HG03457 (cell line): ENCODE data around the gene BMPR1A.

ENCODE experiments used
- ATAC-seq: cut with Tn5 transposase; IDR thresholded peaks from one replicate; pipeline ENCODE4 v1.9.1; 2021; ENCODE audit warnings: moderate number of reproducible peaks; ENCODE audit not compliant: unreplicated experiment

Gene BMPR1A

DNA sequence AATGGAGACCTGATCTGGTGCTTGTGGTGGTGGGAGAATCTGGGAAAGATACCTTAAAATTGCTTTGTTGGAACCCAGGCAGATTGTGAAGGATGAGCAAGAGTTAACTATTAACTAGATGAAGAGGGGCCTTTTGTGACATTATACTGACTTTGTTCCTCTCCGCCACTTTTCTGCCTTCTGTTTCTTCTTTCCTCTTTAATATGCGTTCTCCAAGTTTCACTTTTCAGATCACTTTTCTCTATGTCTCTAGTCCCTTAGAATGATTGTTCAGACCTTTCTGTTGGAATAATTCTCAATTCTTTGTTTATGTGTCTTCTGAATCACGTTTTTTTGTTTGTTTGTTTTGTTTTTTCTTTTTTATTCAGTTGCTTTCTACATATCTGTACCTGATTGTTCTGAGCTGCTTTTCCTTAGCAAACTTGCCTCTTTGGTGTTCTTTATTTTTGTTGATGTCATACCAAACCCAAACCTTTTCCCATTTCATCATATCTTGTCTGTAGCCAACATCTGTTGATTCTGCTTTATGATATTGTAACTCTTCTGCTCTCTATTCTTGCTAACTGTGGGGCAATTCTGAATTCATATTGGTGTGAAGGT, 2.8 kb downstream of the BMPR1A start:
- no peak for ATAC-seq

DNA sequence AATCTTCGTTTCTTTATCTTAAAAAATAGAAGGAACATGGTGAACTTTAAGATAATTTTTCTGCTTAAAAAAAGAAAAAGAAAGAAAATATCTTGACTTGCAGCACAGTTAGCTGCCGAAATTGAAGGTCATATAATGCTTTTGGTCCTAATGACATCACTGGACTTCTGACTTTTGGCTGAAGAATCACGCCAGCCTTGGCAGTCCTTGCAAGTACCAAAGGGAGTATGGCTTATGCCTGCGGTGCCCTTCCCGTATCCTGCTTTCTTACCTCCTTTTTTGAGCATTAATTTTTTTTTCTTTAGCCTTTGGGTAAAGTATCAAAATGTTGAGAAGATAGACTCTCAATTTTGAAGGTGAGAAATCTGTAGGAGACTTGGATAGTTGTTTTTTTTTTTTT, 7.0 kb downstream of the BMPR1A start:
- no peak for ATAC-seq

DNA sequence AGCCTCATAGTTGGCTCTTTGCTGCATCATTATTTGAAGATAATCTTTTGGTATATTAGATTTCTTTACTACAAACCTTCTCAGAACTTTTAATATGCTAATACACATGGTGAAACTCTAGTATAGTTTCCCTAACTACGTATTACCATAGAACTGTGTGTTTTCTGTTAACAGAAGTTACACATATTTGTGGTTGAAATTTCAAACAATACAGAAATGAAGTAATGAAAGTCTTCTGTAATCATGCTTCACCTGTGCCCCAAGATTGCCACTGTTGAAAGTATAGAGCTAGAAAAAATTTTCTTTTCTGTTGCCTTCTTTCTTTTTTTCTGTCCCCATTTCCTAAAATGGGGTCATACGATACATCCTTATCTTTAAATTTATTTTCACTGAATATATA, 9.1 kb downstream of the BMPR1A start:
- ATAC-seq = no peak

DNA sequence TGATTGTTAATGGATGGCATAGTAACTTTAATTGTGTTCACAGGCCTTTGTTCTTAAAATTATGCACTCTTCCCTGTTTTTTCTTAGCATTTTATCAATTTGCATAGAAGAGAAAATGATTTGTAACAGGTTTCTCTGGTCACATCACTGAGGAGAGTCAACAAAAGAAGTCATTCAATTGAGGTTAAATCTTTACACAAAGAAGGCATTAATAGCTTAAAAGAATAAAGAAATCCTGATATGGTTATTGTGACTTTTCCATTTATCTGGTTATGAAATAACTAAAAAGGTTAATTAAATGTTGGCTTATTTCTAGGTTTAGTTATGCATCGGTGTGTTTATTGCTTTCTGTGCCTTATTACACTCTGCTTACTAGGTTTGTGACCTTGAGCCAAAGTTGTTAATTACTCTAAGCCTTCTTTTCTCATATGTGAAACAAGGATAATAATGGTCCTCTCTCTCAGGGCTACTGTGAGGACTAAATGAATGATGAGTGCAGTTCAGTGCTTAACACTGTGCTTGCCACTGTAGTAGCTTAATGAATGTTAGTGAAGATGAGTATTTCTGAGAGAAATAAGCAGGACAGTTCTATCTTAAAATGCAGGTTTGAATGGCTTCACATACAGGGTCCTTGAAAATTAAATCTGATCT, 12.1 kb downstream of the BMPR1A start:
- no peak for ATAC-seq

DNA sequence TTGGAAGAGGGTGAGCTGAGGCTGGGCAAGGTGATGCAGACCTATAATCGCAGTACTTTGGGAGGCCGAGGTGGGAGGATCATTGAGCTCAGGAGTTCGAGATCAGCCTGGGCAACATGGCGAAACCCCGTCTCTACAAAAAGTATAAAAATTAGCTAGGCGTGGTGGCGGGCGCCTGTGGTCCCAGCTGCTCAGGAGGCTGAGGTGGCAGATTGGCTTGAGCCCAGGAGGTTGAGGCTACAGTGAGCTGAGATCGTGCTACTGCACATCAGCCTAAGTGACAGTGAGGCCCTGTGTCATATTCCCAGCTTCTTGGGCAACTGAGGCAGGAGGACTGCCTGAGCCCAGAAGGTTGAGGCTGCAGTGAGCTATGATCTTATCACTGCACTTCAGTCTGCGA, 13.6 kb downstream of the BMPR1A start:
- no peak for ATAC-seq

DNA sequence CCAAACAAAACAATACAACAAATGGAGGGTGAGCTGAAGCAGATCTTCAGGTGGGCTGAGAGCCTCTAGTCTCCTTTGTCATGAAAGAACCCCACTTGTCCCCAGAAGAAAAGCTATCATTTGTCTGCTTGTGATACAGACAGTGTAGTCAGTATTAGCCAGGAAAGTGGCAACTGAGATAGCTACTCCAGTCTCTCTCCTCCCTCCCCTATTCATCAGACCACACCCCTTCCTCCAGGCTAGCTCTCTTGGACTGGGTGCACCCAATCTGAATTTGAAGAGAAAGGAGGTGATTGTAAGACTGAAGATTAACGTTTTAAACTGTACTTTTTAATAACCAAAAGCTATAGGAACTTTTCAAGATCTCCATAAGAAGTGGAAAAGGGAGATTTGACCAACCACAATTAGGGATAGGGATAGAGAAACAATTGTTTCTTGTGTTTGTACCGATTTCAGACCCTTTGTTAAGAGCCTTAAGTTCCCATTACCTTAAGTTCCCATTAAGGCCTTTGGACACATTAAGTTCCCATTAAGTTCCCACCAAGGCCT, 14.1 kb downstream of the BMPR1A start:
- ATAC-seq = no peak

DNA sequence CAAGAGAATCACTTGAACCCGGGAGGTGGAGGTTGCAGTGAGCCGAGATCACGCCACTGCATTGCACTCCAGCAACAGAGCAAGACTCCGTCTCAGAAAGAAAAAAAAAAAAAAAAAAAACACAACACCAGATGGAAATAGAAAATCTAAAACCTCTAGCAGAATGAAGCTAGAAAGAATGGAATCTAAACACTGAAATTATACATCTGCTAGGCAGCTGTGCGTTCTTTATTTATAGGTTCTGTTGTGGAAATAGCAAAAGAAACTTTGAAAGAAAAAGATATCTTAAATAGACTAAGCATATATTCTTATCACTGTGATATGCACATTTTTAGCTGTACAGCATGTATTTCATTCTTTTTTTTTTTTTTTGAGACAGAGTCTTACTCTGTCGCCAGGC, 17.1 kb downstream of the BMPR1A start:
- ATAC-seq = no peak

DNA sequence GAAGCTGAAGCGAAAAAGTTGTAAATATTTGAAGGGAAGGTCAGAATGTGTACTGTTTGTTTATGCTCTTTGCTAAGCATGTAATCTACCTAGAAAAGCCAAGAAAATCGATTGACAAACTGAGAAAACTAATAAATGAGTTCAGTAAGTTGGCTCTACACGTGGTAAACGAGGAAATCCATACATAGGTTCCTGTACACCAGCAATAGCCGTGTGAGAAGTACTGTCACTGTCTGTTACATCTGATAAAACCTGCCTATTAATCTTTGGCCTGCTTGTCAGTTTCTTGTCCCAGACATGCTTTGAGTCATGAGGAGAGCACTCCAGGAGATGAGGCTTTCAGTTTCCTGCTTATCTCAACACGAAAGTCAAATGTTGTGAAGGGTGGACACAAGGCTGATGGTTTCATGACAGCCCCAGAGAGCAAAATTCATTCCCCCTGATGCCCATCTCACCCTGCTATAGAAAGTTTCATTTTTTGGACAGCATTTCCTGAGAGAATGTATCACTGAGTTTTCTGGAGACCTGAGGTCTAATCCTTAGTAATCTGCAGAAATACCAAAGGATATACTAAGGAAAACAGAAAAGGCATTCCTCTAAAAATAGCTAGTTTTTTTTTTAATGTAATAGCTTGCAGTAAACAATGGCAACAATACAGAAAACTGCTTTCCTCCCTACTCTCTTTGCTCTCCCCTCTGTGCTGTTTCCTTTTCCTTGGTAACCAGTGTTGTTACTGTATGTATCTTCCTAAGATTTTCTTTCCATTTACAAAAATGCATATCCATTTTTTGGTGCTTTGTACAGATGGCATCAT, 18.8 kb downstream of the BMPR1A start:
- ATAC-seq = peak; percentile 55

DNA sequence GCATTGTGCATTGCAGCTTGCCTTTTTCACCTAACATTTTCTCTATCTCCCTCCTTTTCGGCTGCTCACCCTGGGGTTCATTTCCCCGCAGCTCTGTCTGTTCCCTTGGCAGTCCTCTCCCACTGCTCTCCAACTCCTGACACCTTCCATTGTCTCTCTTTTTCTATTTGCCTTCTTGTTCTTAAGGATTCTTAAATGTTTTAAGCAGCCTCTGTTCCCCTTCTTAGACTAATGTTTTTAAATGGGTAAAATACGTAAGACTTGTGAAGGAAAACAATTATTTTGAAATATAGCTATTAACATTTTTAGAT, 19.4 kb downstream of the BMPR1A start:
- ATAC-seq = no peak

DNA sequence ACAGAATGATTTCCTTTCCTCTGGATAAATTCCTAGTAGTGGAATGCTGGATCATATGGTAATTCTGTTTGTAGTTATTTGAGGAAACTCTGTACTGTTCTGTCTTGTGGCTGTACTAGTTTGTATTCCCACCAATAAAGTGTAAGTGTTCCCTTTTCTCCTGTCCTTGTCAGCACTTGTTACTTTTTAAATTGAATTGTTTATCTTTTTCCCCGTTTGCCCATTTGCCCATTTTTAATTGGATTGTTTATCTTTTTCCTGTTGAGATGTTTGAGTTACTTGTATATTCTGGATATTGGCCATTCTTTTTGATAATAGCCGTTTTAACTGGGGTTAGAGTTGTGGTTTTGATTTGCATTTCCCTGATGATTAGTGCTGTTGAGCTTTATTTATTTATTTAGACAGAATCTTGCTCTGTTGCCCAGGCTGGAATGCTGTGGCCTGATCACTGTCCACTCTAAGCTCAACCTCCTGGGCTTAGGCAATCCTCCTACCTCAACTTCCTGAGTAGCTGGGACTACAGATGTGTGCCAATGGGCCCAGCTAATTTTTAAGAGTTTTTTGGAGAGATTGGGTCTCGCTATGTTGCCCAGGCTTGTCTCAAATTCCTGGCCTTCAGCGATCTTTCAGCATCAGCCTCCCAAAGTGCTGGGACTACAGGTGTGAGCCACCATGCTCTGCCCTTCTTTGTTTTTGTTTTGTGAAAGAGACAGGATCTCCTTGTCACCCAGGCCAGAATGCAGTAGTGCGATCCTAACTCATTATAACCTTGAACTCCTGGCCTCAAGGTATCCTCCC, 23.0 kb downstream of the BMPR1A start:
- ATAC-seq = no peak

DNA sequence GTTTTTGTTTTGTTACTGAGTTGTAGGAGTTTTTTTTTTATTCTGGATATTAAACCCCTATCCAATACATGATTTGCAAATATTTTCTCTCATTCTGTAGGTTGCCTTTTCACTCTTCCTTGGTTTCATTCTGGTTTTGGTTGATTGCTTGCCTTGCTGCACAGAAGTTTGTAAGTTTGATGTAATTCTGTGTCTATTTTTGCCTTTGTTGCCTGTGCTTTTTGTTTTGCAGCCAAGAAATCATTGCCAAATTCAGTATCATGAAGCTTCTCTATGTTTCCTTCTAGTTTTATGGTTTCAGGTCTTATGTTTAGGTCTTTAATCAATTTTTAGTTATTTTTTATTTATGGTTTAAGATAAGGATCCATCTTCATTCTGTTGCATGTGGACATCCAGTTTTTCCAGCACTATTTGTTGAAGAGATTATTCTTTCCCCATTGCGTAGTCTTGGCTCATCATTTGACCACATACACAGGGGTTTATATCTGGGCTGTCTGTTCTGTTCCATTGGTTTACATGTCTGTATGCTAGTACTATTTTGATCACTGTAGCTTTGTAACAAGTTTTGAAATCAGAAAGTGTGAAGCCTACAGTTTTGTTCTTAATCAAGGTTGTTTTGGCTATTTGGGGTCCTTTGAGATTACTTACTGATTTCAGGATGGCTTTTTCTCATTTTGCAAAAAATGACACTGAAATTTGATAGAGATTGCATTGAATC, 26.4 kb downstream of the BMPR1A start:
- no peak for ATAC-seq

DNA sequence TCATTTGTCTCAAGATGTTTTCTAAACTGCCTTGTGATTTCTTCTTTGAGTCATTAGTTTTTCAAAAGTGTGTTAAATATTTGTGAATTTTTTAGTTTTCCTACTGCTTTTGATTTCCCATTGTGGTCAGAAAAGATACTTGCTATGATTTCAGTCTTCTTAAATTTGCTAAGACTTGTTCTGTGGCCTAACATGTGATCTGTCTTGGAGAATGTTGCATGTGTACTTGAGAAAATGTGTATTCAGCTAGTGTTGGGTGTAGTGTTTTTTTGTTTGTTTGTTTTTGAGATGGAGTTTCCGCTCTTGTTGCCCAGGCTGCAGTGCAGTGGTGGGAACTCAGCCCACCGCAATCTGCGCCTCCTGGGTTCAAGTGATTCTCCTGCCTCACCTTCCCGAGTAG, 28.6 kb downstream of the BMPR1A start:
- no peak for ATAC-seq

DNA sequence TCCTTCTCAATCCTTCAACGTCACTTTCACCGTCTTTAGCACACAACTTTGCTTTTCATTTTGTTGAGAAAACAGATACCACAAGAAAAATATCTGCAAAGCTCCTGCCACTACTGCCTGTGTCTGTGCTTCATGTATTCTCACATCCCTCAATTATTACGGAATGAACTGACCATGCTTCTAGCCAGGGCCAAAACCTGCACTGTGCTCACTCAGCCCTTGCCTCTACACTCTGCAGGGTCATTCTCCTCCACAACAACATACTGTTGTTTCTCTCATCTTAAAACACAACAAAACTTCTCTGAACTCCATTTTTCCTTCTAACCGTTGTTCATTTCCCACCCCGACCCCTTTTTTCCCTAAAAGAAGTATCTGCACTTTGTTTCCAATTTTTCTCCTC, 29.5 kb downstream of the BMPR1A start:
- ATAC-seq = no peak

DNA sequence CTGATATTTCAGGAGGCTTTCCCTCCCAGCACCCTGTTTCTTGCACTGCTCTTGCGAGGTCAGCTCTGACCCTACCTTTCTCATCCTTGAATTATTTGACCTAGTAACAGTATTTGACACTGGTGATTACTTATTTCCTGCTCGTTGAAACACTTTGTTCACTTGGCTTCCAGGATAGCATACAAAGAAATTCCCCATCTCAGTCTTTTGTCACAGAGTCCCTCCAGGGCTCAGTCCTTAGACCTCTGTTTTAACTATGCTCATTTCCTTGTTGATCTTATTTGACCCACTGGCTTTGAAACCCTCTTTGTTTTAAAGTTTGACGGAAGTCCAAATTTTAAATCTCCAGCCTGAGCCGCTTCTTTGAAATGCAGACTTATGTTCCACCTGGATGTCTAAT, 29.9 kb downstream of the BMPR1A start:
- ATAC-seq = no peak

DNA sequence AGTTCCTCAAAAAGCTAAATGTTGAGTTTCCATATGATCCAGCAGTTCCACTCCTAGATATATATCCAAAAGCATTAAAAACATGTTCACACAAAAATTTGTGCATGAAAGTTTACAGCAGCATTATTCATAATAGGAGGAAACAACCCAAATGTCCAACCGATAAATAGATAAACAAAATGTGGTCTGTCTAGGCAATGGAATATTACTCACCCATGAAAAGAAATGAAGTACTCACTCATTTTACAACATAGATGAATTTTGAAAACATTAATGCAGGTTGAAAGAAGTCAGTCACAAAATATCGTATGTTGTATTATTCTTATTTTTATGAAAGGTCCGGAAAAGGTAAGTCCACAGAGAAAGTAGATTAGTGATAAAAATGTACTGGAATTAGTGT, 34.0 kb downstream of the BMPR1A start:
- no peak for ATAC-seq

DNA sequence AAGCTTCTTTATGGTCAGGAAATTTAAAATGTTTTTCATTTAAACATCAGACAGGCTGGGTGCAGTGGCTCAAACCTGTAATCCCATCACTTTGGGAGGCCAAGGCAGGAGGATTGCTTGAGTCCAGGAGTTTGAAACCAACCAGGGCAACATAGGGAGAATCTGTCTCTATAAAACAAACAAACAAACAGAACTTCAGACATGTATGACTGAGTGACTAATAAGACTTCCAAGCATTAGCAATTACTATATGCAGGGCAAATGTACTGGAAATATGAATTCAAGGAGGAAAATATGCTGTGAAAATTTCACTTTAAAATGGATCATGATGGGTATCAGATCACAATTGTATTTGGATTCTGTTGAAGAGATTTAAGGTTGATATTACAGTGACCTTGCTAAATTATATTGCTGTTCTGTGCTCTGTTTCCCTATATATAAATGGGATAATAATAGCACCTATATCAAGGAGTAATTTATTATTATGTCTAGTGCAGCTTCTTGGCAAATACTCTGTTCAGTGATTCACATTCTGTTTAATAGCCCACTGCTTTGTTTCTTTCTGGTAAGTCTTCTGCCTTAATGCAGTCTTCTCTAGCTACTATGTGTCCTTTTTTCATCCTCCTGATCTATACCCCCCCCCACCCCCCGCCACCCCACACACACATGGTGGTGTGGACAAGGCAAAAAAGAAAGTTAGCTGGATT, 36.2 kb downstream of the BMPR1A start:
- no peak for ATAC-seq

DNA sequence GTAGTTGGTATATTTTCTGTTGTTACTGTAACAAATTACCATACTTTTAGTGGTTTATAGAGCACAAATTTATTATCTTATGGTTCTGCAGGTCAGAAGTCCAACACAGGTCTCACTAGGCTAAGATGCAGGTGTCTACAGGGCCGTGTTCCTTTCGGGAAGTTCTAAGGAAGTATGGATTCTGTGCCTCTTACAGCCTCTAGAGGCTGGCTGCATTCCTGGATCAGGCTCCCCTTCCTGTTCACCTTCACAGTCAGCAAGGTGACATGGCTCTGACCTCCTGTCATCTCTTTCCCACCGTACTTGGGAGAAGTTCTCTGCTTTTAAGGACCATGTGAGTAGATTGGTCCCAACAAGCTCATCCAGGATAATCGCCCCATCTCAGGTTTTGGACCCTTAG, 37.3 kb downstream of the BMPR1A start:
- no peak for ATAC-seq

DNA sequence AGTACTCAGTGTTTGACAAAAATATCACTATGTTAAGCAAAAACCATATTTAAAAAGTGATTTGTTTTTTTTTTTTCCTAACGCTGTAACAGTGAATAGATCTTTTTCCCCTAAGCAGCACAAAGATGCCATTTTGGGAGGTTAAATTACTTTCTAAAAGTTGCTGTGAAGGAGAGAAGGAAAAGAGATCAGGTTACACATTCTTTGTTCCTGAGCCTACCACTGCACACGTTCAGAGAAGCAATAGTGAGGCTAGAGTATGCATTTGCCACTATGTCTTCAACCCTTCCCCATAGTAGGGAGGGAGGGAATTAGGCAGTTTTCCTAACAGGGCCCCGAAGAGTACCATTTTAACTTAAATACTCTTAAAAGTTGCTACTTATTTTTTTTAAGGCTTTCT, 38.9 kb downstream of the BMPR1A start:
- no peak for ATAC-seq

DNA sequence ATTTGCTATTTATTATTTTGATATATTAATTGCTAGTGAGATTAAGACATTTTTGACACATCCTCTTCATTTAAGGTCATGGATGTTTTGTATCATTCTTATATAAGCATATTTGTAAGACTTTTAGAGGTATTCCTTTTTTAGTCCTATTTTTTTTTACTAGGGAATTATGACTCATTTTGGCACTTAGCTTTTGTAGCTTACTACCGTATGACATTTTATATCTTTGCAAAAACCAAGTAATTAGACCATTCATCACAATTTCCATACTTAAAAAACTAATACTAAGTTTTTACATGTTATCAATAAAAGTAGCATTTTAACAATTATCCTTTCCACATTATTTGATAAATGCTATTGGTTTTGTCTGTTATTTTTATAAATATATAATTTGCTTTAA, 41.6 kb downstream of the BMPR1A start:
- no peak for ATAC-seq

DNA sequence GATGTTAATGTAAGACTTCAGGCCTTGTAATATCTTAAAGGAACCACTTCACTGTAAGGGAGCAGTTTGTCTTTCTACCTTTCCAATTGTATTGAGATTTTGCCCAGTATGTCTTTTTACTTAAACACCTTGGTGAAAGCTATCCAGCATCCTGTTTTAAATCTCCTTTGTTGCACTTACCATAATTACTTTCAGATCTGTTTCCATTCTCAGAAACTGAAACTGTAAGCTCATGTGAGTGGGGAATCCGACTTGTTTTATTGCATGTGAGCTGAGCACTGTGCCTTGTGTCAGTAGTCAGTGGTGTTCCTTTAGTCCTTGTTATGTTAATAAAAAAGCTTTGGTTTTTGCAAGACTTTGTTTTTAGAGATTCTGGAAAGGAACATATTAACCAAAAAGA, 42.2 kb downstream of the BMPR1A start:
- peak; percentile 78 for ATAC-seq
